Measurements from ENCODE around the gene DAAM1.

The DAAM1 gene

GRCh38 chr14:59224341-59224740 lies 35.9 kb downstream of the DAAM1 start:
- TF ChIP-seq, protein P1, sequence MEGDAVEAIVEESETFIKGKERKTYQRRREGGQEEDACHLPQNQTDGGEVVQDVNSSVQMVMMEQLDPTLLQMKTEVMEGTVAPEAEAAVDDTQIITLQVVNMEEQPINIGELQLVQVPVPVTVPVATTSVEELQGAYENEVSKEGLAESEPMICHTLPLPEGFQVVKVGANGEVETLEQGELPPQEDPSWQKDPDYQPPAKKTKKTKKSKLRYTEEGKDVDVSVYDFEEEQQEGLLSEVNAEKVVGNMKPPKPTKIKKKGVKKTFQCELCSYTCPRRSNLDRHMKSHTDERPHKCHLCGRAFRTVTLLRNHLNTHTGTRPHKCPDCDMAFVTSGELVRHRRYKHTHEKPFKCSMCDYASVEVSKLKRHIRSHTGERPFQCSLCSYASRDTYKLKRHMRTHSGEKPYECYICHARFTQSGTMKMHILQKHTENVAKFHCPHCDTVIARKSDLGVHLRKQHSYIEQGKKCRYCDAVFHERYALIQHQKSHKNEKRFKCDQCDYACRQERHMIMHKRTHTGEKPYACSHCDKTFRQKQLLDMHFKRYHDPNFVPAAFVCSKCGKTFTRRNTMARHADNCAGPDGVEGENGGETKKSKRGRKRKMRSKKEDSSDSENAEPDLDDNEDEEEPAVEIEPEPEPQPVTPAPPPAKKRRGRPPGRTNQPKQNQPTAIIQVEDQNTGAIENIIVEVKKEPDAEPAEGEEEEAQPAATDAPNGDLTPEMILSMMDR (IDR thresholded peaks at IDR 0.05; ENCODE audit: low read depth, low read length), result no peak
- in situ Hi-C loops (cut with HindIII; ENCODE audit: low sequenced_read_pairs), result no loop called here
- H3K4me3 ChIP-seq (ENCODE audit: low read depth, low read length), result no peak overlapping the region
- DNase-seq (ENCODE audit: low read depth, low spot score), result no peak

DNA sequence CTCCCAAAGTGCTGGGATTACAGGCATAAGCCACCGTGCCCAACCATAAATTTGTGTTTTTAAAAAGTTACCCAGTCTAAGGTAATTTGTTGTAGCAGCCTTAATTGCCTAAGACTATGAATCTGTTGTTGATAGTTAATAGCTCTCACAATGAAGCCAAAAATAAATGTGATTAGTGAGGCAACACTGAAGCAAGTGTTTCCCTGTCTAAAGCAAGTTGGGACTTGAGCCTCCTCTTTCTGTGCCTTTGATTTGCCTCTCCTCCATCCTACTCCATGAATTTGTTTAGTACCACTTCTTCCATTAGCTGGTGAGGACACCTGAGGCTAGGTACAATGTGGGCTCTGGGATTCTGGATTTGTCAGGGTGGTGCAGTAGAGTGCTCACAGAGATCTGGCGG lies 36.8 kb downstream of the DAAM1 start:
- TF ChIP-seq, protein P1 (IDR thresholded peaks at IDR 0.05; ENCODE audit: low read depth, low read length), result no peak
- no peak for DNase-seq (ENCODE audit: low read depth, low spot score)
- H3K4me3 ChIP-seq (ENCODE audit: low read depth, low read length), result no peak overlapping the region
- in situ Hi-C loops (cut with HindIII; ENCODE audit: low sequenced_read_pairs), result no loop called here

- H3K4me3 ChIP-seq (ENCODE audit: low read depth, low read length), result no peak overlapping the region
- TF ChIP-seq, protein P1 (IDR thresholded peaks at IDR 0.05; ENCODE audit: low read depth, low read length), result no peak
- no peak for DNase-seq (ENCODE audit: low read depth, low spot score)
- in situ Hi-C loops (cut with HindIII; ENCODE audit: low sequenced_read_pairs), result no loop called here
Observed at GRCh38 chr14:59228421-59228820, 40.0 kb downstream of the DAAM1 start.

- no peak for DNase-seq (ENCODE audit: low read depth, low spot score)
- H3K4me3 ChIP-seq (ENCODE audit: low read depth, low read length), result no peak overlapping the region
- in situ Hi-C loops (cut with HindIII; ENCODE audit: low sequenced_read_pairs), result no loop called here
- TF ChIP-seq, protein P1 (IDR thresholded peaks at IDR 0.05; ENCODE audit: low read depth, low read length), result no peak
Observed at GRCh38 chr14:59229653-59230406, 41.4 kb downstream of the DAAM1 start.

DNA sequence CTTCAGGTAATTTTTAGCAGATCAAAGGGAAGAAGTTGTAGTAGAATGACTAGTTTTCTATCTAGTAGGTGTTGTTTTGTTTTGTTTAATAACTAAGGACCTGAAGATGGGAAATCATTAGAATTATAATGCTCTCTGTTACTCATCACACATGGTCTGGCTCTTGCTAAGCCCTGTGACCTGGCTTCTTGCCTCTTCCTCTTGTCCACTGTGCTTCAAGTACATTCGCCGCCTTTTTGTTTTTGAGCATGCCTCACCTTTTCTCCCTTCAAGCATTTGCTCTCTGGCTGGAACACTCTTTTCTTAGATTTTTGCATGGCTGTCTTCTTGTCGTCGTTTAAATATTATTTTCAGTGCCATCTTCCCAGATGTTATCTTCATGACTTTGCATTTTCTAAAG lies 47.7 kb downstream of the DAAM1 start:
- no peak for DNase-seq (ENCODE audit: low read depth, low spot score)
- in situ Hi-C loops (cut with HindIII; ENCODE audit: low sequenced_read_pairs), result no loop called here
- TF ChIP-seq, protein P1 (IDR thresholded peaks at IDR 0.05; ENCODE audit: low read depth, low read length), result no peak
- no peak overlapping the region for H3K4me3 ChIP-seq (ENCODE audit: low read depth, low read length)

DNA sequence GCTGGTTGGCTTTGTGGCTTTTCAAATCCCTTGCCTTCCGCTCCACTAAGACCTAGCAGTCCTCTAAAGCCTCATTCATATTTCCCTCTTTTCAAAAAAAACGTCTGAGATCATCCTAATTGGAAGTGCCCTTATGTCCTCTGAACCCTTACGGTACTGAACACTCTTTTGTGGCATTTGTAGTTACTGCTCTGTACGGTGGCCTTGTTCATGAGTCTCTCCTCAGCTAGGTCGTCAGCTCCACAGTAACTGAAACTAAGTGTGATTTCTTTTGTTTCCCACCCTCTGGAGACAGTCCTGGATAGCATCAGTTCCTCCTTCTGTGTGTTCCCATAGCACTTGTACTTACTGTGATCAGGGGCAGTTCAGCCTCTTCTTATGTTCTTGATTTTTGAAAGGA lies 49.7 kb downstream of the DAAM1 start:
- TF ChIP-seq, protein P1 (IDR thresholded peaks at IDR 0.05; ENCODE audit: low read depth, low read length), result no peak
- in situ Hi-C loops (cut with HindIII; ENCODE audit: low sequenced_read_pairs), result no loop called here
- no peak for DNase-seq (ENCODE audit: low read depth, low spot score)
- H3K4me3 ChIP-seq (ENCODE audit: low read depth, low read length), result no peak overlapping the region
